HG02852 (cell line): ENCODE measurements around the gene OR11L1.

Source experiments
- ATAC-seq: cut with Tn5 transposase; IDR thresholded peaks from one replicate; pipeline ENCODE4 v1.9.1; 2021; ENCODE audit warnings: mild to moderate bottlenecking, moderate library complexity; ENCODE audit not compliant: unreplicated experiment

OR11L1 gene

GRCh38 chr1:247841796-247842195 lies at the start of gene OR11L1:
OR11L1 (minus strand) TSS chr1:247841896; CDS start chr1:247841896, 0 bp downstream.
- ATAC-seq: no peak

- ATAC-seq: no peak
These were observed 43.2 kb upstream of the OR11L1 start for GRCh38 chr1:247884797-247885413.

GRCh38 chr1:247883346-247883745 lies 41.6 kb upstream of the OR11L1 start:
- ATAC-seq: no peak

- ATAC-seq: no peak
These were observed 23.7 kb upstream of the OR11L1 start for GRCh38 chr1:247865416-247865815.

- no peak for ATAC-seq
These were observed 22.9 kb upstream of the OR11L1 start for GRCh38 chr1:247864644-247865043.

- ATAC-seq: no peak
These were observed 21.1 kb upstream of the OR11L1 start for GRCh38 chr1:247862756-247863155.

GRCh38 chr1:247857985-247858619 lies 16.4 kb upstream of the OR11L1 start:
- ATAC-seq: no peak

GRCh38 chr1:247857069-247857984 lies 15.6 kb upstream of the OR11L1 start, which contains the start of gene TRIM58:
TRIM58 (plus strand) TSS chr1:247857187; CDS start chr1:247857247, 60 bp downstream.
- no peak for ATAC-seq

- ATAC-seq: no peak
These were observed 14.2 kb upstream of the OR11L1 start for GRCh38 chr1:247855911-247856310.

GRCh38 chr1:247854899-247855545 lies 13.3 kb upstream of the OR11L1 start:
- ATAC-seq: no peak

GRCh38 chr1:247849616-247850015 lies 7.9 kb upstream of the OR11L1 start:
- no peak for ATAC-seq

GRCh38 chr1:247848346-247848745 lies 6.7 kb upstream of the OR11L1 start:
- no peak for ATAC-seq

- no peak for ATAC-seq
These were observed 4.0 kb upstream of the OR11L1 start for GRCh38 chr1:247845693-247846017.

GRCh38 chr1:247845011-247845692 lies 3.5 kb upstream of the OR11L1 start:
- ATAC-seq: no peak

GRCh38 chr1:247843411-247843810 lies 1.7 kb upstream of the OR11L1 start:
- ATAC-seq: no peak

- no peak for ATAC-seq
These were observed 878 bp downstream of the OR11L1 start for GRCh38 chr1:247840818-247841217.

- no peak for ATAC-seq
These were observed 8.1 kb downstream of the OR11L1 start for GRCh38 chr1:247833601-247834000.

- no peak for ATAC-seq
These were observed 12.0 kb downstream of the OR11L1 start for GRCh38 chr1:247829656-247830055.

GRCh38 chr1:247825362-247825761 lies 16.3 kb downstream of the OR11L1 start:
- no peak for ATAC-seq

GRCh38 chr1:247824023-247824422 lies 17.7 kb downstream of the OR11L1 start, which contains the start of gene OR14A16:
OR14A16 (minus strand) TSS chr1:247824119; CDS start chr1:247815729, 8,390 bp downstream.
- no peak for ATAC-seq

GRCh38 chr1:247822060-247822459 lies 19.6 kb downstream of the OR11L1 start:
- ATAC-seq: no peak
